Memory B cell (primary cell): ENCODE results near the gene FIZ1.

ENCODE experiments used
- ATAC-seq: fragments of 150-1000 bp; cut with Tn5 transposase; 2 replicates; pipeline ENCODE4 v1.10.0; 2021; ENCODE audit warnings: low read depth, mild to moderate bottlenecking, moderate library complexity
- DNase-seq, 2 donors: peaks; one replicate each; pipeline ENCODE4 v3.0.0; 2022; ENCODE audit warnings: low spot score in 2 of 2
- H3K27ac Mint-ChIP-seq: one replicate; pipeline ENCODE4 v1.8.0; 2022; ENCODE audit warnings: mild to moderate bottlenecking, moderate library complexity, mixed read lengths
- H3K27me3 Mint-ChIP-seq: one replicate; pipeline ENCODE4 v1.8.0; 2022; ENCODE audit warnings: mixed read lengths
- H3K36me3 Mint-ChIP-seq: one replicate; pipeline ENCODE4 v1.8.0; 2022; ENCODE audit warnings: mild to moderate bottlenecking, mixed read lengths
- H3K4me1 Mint-ChIP-seq: one replicate; pipeline ENCODE4 v1.8.0; 2022; ENCODE audit warnings: mixed read lengths
- H3K4me3 Mint-ChIP-seq: one replicate; pipeline ENCODE4 v1.8.0; 2022; ENCODE audit warnings: mild to moderate bottlenecking, moderate library complexity, mixed read lengths
- H3K9me3 Mint-ChIP-seq: one replicate; pipeline ENCODE4 v1.8.0; 2022; ENCODE audit warnings: mixed read lengths

Gene FIZ1

DNA sequence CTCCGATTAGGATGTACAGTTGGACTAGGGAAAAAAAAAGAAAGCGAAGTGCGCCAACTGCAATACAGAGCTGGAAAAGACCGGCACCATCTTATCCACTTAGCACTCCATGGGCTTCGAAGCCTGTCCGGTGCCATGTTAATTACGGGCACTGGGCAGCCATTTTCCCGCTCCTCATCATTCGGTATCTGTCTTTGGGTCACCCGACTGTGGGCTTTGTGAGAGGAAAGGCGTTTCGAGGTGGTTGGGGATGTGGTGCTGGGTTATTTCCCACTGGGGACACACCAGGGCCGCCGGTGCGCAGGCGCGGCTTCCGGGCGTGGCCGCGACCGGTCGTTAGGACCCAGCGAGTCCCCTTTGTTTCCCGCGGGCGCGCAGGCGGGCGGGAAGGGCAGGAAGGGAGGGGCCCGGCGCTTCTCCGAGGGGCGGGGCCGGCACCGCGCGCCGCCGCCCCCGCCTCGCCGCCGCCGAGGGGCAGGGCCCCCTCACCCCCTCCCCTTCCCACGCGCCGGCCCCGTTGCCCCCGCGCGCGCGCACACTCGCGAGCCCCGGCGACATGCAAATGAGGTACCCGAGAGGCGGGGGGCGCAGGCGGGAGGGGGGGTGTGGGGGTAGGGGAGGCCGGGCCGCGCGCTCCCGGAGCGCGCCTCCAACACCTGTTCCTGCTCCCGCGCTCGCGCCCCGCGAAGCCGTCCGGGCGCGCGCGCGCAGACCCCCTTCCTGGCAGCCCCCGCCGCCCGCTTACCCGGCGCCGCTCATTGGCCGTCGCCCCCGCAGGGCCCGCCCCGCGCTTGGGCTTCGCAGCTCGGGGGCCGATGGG, 735 bp upstream of the FIZ1 start, which contains the start of gene ZNF524:
ZNF524 (plus strand) TSS at position 447 of the 820 bp plus-strand sequence. CDS start 1,825 bp downstream, outside the sequence.
- ATAC-seq, result peak; percentile 61
- H3K9me3 Mint-ChIP-seq, result peaks cover 8% of the 10 kb centered on the region
- H3K4me3 Mint-ChIP-seq, result peak within 1 kb of the TSS; percentile 98
- peaks cover 22% of the 10 kb centered on the region for H3K4me1 Mint-ChIP-seq
- H3K27ac Mint-ChIP-seq, result peak within 1 kb of the TSS; percentile 97
- H3K36me3 Mint-ChIP-seq, result peaks cover 30% of the 10 kb centered on the region
- no peaks in the 10 kb centered on the region for H3K27me3 Mint-ChIP-seq
- DNase-seq, result peak; percentile 77 to 91

GRCh38 chr19:55598719-55599467, 424 bp downstream of the FIZ1 start:
- Mint-ChIP-seq H3K27me3 (no peaks in the 10 kb centered on the region), H3K4me1 (peaks cover 17% of the 10 kb centered on the region), H3K36me3 (peaks cover 34% of the 10 kb centered on the region), H3K27ac (peak overlapping the region; percentile 97), H3K9me3 (peaks cover 8% of the 10 kb centered on the region), H3K4me3 (peak overlapping the region; percentile 98)
- ATAC-seq (peak; percentile 67), DNase-seq (peak; percentile 99)

- peaks cover 8% of the 10 kb centered on the region for H3K9me3 Mint-ChIP-seq
- H3K4me3 Mint-ChIP-seq, result no peak overlapping the region
- H3K36me3 Mint-ChIP-seq, result peaks cover 37% of the 10 kb centered on the region
- ATAC-seq (no peak), DNase-seq (no peak)
- H3K27me3 Mint-ChIP-seq, result no peaks in the 10 kb centered on the region
- H3K4me1 Mint-ChIP-seq, result peaks cover 17% of the 10 kb centered on the region
- no peak overlapping the region for H3K27ac Mint-ChIP-seq
Observed at GRCh38 chr19:55598034-55598433, 1.3 kb downstream of the FIZ1 start.

DNA sequence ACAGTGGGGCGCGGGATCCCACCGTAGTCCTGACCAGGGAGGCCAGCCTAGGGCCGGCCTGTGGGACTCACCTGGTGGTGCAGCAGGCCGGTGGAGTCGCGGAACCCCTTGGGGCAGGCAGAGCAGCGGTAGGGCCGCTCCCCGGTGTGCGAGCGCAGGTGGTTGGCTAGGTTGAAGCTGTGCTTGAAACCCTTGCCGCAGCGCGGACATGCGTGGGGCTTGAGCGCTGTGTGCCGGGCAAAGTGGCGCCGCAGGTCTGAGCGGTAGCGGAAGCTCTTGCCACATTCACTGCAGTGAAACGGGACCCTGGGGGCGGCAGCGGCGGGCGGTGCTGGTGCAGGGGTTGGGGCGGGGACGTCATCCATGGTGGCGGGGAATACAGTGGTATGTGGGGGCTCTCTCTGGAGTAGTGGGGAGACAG, 1.8 kb downstream of the FIZ1 start:
- H3K27ac Mint-ChIP-seq, result no peak overlapping the region
- H3K4me3 Mint-ChIP-seq, result no peak overlapping the region
- peaks cover 17% of the 10 kb centered on the region for H3K4me1 Mint-ChIP-seq
- H3K27me3 Mint-ChIP-seq, result no peaks in the 10 kb centered on the region
- DNase-seq (no peak), ATAC-seq (no peak)
- H3K36me3 Mint-ChIP-seq, result peaks cover 37% of the 10 kb centered on the region
- H3K9me3 Mint-ChIP-seq, result peaks cover 8% of the 10 kb centered on the region

- no peak overlapping the region for H3K27ac Mint-ChIP-seq
- H3K36me3 Mint-ChIP-seq, result peaks cover 40% of the 10 kb centered on the region
- no peaks in the 10 kb centered on the region for H3K27me3 Mint-ChIP-seq
- no peak for ATAC-seq
- no peak for DNase-seq
- H3K4me1 Mint-ChIP-seq, result peaks cover 14% of the 10 kb centered on the region
- peaks cover 8% of the 10 kb centered on the region for H3K9me3 Mint-ChIP-seq
- no peak overlapping the region for H3K4me3 Mint-ChIP-seq
Observed at GRCh38 chr19:55596304-55596703, 3.0 kb downstream of the FIZ1 start.

DNA sequence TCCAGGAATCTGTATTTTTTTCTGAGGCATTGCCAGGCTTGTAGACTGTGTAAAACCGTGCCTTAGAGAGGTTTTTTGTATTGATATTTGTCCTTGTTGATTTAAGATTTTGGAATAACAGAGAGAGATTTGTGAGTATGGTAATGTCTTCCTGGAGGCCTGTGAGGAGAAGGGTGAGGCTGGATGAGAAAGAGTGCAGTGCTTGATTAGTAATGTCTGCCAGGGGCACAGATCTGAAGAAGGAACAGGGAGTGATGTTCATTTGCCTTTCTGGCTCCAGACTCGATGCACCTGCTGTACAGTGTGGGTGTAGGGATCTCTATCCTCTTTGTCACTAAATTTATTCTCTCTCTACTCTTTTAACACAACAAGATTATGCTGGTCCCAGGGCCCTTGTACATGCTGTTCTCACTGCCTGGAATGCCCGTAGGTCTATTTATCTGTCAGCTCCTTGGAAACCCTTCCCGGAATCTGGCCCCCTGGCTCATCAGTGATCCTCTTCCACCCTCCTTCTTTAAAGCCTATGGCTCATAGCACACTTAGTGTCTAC, 4.2 kb downstream of the FIZ1 start:
- no peak overlapping the region for H3K4me3 Mint-ChIP-seq
- H3K36me3 Mint-ChIP-seq, result peaks cover 42% of the 10 kb centered on the region
- peaks cover 11% of the 10 kb centered on the region for H3K4me1 Mint-ChIP-seq
- H3K27me3 Mint-ChIP-seq, result no peaks in the 10 kb centered on the region
- no peak overlapping the region for H3K27ac Mint-ChIP-seq
- peaks cover 8% of the 10 kb centered on the region for H3K9me3 Mint-ChIP-seq
- ATAC-seq (no peak), DNase-seq (no peak)

DNA sequence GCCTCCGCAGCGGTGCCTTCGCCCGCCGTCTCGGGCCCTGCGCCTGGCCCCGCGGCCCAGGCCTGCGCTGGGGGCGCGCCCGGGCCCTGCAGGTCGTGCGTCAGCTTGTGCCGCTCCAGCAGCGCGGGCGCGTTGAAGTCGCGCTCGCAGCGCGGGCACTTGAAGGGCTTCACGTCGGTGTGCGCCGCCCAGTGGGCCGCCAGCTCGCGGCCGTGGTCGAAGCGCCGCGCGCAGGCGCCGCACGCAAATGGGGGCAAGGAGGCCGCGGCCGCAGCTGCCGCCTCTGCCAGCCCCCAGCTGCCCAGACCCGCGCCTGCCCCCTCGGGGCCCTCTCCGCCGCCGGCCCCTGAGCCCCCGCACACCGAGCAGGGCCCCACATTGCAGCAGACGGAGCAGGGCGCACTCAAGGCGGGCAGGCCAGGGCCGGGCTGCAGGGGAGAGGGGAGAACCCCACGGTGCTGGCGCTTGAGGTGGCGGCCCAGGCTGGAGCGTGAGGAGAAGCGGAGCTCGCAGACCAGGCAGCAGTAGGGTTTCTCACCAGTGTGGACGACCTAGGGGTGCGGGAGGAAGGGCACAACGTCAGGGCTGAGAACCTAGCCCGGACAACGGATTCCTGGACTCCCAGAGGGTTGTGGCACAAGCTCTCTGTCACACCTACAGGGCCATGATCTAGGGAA, 6.1 kb downstream of the FIZ1 start:
- Mint-ChIP-seq H3K36me3 (peaks cover 38% of the 10 kb centered on the region), H3K27ac (no peak overlapping the region), H3K27me3 (no peaks in the 10 kb centered on the region), H3K9me3 (peaks cover 5% of the 10 kb centered on the region), H3K4me1 (peaks cover 6% of the 10 kb centered on the region), H3K4me3 (no peak overlapping the region)
- no peak for DNase-seq
- no peak for ATAC-seq

- Mint-ChIP-seq H3K36me3 (peaks cover 33% of the 10 kb centered on the region), H3K4me1 (peaks cover 3% of the 10 kb centered on the region), H3K4me3 (no peak overlapping the region), H3K9me3 (peaks cover 2% of the 10 kb centered on the region), H3K27me3 (no peaks in the 10 kb centered on the region), H3K27ac (no peak overlapping the region)
- no peak for ATAC-seq
- no peak for DNase-seq
Observed at GRCh38 chr19:55592391-55593090, 6.8 kb downstream of the FIZ1 start.

- DNase-seq, result no peak
- Mint-ChIP-seq H3K27ac (no peak overlapping the region), H3K36me3 (peaks cover 27% of the 10 kb centered on the region), H3K4me1 (peaks cover 6% of the 10 kb centered on the region), H3K9me3 (peaks cover 2% of the 10 kb centered on the region), H3K4me3 (no peak overlapping the region), H3K27me3 (no peaks in the 10 kb centered on the region)
- ATAC-seq, result no peak
Observed at GRCh38 chr19:55591555-55591954, 7.8 kb downstream of the FIZ1 start.

GRCh38 chr19:55590617-55591016, 8.7 kb downstream of the FIZ1 start:
- H3K27ac Mint-ChIP-seq, result no peak overlapping the region
- H3K4me3 Mint-ChIP-seq, result no peak overlapping the region
- no peak for DNase-seq
- H3K9me3 Mint-ChIP-seq, result peaks cover under 1% of the 10 kb centered on the region
- ATAC-seq, result no peak
- H3K36me3 Mint-ChIP-seq, result peaks cover 18% of the 10 kb centered on the region
- peaks cover 11% of the 10 kb centered on the region for H3K4me1 Mint-ChIP-seq
- H3K27me3 Mint-ChIP-seq, result no peaks in the 10 kb centered on the region

GRCh38 chr19:55590109-55590508, 9.2 kb downstream of the FIZ1 start:
- Mint-ChIP-seq H3K4me1 (peaks cover 15% of the 10 kb centered on the region), H3K27ac (no peak overlapping the region), H3K9me3 (no peaks in the 10 kb centered on the region), H3K36me3 (peaks cover 13% of the 10 kb centered on the region), H3K4me3 (no peak overlapping the region), H3K27me3 (no peaks in the 10 kb centered on the region)
- no peak for ATAC-seq
- no peak for DNase-seq

GRCh38 chr19:55588738-55589137, 10.6 kb downstream of the FIZ1 start:
- ATAC-seq (no peak), DNase-seq (no peak)
- Mint-ChIP-seq H3K27me3 (no peaks in the 10 kb centered on the region), H3K36me3 (peaks cover 8% of the 10 kb centered on the region), H3K4me1 (peaks cover 15% of the 10 kb centered on the region), H3K4me3 (no peak overlapping the region), H3K9me3 (no peaks in the 10 kb centered on the region), H3K27ac (no peak overlapping the region)

- H3K27me3 Mint-ChIP-seq, result no peaks in the 10 kb centered on the region
- H3K4me3 Mint-ChIP-seq, result peak overlapping the region; percentile 81
- peaks cover 15% of the 10 kb centered on the region for H3K4me1 Mint-ChIP-seq
- DNase-seq (peak; percentile 91 to 92), ATAC-seq (peak; percentile 99)
- peak overlapping the region; percentile 56 for H3K27ac Mint-ChIP-seq
- H3K36me3 Mint-ChIP-seq, result peaks cover 5% of the 10 kb centered on the region
- no peaks in the 10 kb centered on the region for H3K9me3 Mint-ChIP-seq
Observed at GRCh38 chr19:55586976-55587668, 12.2 kb downstream of the FIZ1 start.
